Endometrial microvascular endothelial cells (primary cell): ENCODE results near the gene DNTT. TPM values are rescaled to one million over a fixed set of nuclear protein-coding genes. Genes with fewer than 3 reads are reported as not detected.

ENCODE experiments used
- total RNA-seq: library from RNA; depleted of rRNA; stranded (reverse); fragments of >200 nt; gene quantifications from one replicate; pipeline ENCODE4 v1.2.3, GENCODE V29; 2015; ENCODE audit errors: inconsistent ontology term

DNTT gene
- total RNA-seq, 1 donor from 2014 or later = not detected

Other genes with a start within 250 kb of the DNTT start
- gene ZNF518A, start 174.1 kb upstream of the DNTT start, total RNA-seq = 5.0 TPM
- not detected for gene BLNK, start 32.9 kb upstream of the DNTT start, total RNA-seq
- not detected for gene OPALIN, start 54.6 kb downstream of the DNTT start, total RNA-seq
- not detected for gene TLL2, start 209.5 kb downstream of the DNTT start, total RNA-seq